K562 (cell line): ENCODE results near the gene EXOC6. TPM values are rescaled to one million over a fixed set of nuclear protein-coding genes. Genes with fewer than 3 reads are reported as not detected.

ENCODE experiments used
- ATAC-seq: fragments of 200-7000 bp; cut with Tn5 transposase; 3 replicates; pipeline ENCODE4 v1.9.1; 2020; ENCODE audit warnings: moderate library complexity
- BruUV-seq: library from RNA; stranded (reverse); fragments of 400-500 nt; replicated peaks from 2 replicates; lab custom pipeline; 2021; lab: Mats Ljungman, UMichigan
- CTCF ChIA-PET: fragments of 300-600 bp; formaldehyde crosslinking; extraction: SDS; loops from one replicate; lab custom pipeline; 2021; ENCODE audit warnings: low intra/inter-chr PET ratio; lab: Yijun Ruan, JAX
- POLR2A ChIA-PET: fragments of 300-600, 350-650 bp; sonication (Branson Sonifier 250); formaldehyde crosslinking; extraction: SDS; loops from one replicate; lab custom pipeline; 2021; ENCODE audit warnings: antibody characterized with exemption, inconsistent platforms; lab: Yijun Ruan, JAX
- DNase-seq, 4 experiments: peaks; one replicate each; pipeline versions ENCODE4 v3.0.0 to v3.0.0-alpha.2; 2011 to 2018; ENCODE audit warnings: low spot score in 3 of 4, mixed read lengths in 3 of 4; ENCODE audit errors: extremely low read depth in 1 of 4
- FAIRE-seq: peaks from 2 replicates; lab custom pipeline; 2011; peaks lifted over from hg19 to GRCh38; lab: Jason Lieb, UNC
- H2AFZ ChIP-seq: 2 replicates; pipeline ENCODE4 v1.6.0; 2011; ENCODE audit warnings: low read depth, low read length, control low read depth, inconsistent platforms
- H3K27ac ChIP-seq: fragments of 200-600 bp; 3 replicates; pipeline ENCODE4 v1.8.0; 2011; ENCODE audit warnings: low read depth, mild to moderate bottlenecking, control low read depth, inconsistent platforms, low read length, moderate library complexity, mixed read lengths; ENCODE audit errors: extremely low read depth
- H3K27me3 ChIP-seq, 2 experiments: fragments of 300-600 bp in 1 of 2; 2 replicates in 1 of 2; 3 replicates in 1 of 2; pipeline versions ENCODE4 v1.6.0 to v1.8.0; 2011; ENCODE audit warnings: inconsistent platforms in 2 of 2, low read length in 2 of 2, mild to moderate bottlenecking in 1 of 2, mixed read lengths in 1 of 2, moderate library complexity in 1 of 2; ENCODE audit not compliant: control insufficient read depth in 2 of 2, insufficient read depth in 2 of 2
- H3K36me3 ChIP-seq: fragments of 300-600 bp; 3 replicates; pipeline ENCODE4 v1.8.0; 2011; ENCODE audit warnings: mild to moderate bottlenecking, low read length, inconsistent platforms; ENCODE audit not compliant: control insufficient read depth, insufficient read depth
- H3K4me1 ChIP-seq, 2 experiments: fragments of 200-600 bp in 1 of 2; replicated peaks in 1 of 2; 2 replicates in 1 of 2; 3 replicates in 1 of 2; pipeline versions ENCODE4 v1.5.1 to v1.8.0; 2011; ENCODE audit warnings: inconsistent platforms in 2 of 2, low read length in 2 of 2, mild to moderate bottlenecking in 1 of 2, mixed read lengths in 1 of 2, moderate library complexity in 1 of 2; ENCODE audit not compliant: control insufficient read depth in 2 of 2, insufficient read depth in 2 of 2
- H3K4me2 ChIP-seq: 2 replicates; pipeline ENCODE4 v1.6.1; 2011; ENCODE audit warnings: low read length, control low read depth, inconsistent platforms, mixed read lengths; ENCODE audit not compliant: insufficient read depth
- H3K4me3 ChIP-seq: fragments of 200-600 bp; sonication (generic), shearing (Covaris generic); 2 replicates; pipeline ENCODE4 v1.5.1; 2016; ENCODE audit warnings: control low read depth, inconsistent platforms
- H3K79me2 ChIP-seq: fragments of 200-600 bp; 3 replicates; pipeline ENCODE4 v1.8.0; 2011; ENCODE audit warnings: low read length, inconsistent platforms; ENCODE audit not compliant: control insufficient read depth, insufficient read depth
- H3K9ac ChIP-seq, 2 experiments: 2 replicates each; pipeline versions ENCODE4 v1.6.0 to v1.6.1; 2011; ENCODE audit warnings: low read depth in 2 of 2, low read length in 2 of 2, control low read depth in 1 of 2, inconsistent platforms in 1 of 2, mild to moderate bottlenecking in 1 of 2, mixed read lengths in 1 of 2; ENCODE audit not compliant: insufficient read depth in 1 of 2
- H3K9me1 ChIP-seq: one replicate; pipeline ENCODE4 v1.6.0; 2011; ENCODE audit warnings: inconsistent platforms, mild to moderate bottlenecking, low read length, moderate library complexity; ENCODE audit not compliant: control insufficient read depth, insufficient read depth
- H3K9me3 ChIP-seq: replicated peaks from 2 replicates; pipeline ENCODE4 v1.5.1; 2011; ENCODE audit warnings: low read depth, low read length, inconsistent platforms; ENCODE audit not compliant: control insufficient read depth, insufficient read depth
- H4K20me1 ChIP-seq: replicated peaks from 2 replicates; pipeline ENCODE4 v1.6.1; 2011; ENCODE audit warnings: low read length, inconsistent platforms, mixed read lengths; ENCODE audit not compliant: control insufficient read depth, insufficient read depth
- MEIS2 ChIP-seq: fragments of 450-650 bp; IDR thresholded peaks from 2 replicates; pipeline ENCODE4 v1.6.1; 2014; ENCODE audit warnings: mild to moderate bottlenecking; ENCODE audit not compliant: partially characterized antibody
- PBX2 ChIP-seq, 2 experiments: IDR thresholded peaks in 1 of 2; conservative IDR thresholded peaks in 1 of 2; 2 replicates each; pipeline ENCODE4 v1.6.1; 2016; ENCODE audit warnings: low read depth in 2 of 2, mild to moderate bottlenecking in 1 of 2, missing compliant biosample characterization in 1 of 2, missing genetic modification characterization in 1 of 2, moderate library complexity in 1 of 2
- PKNOX1 ChIP-seq: fragments of 450-650 bp; IDR thresholded peaks from 2 replicates; pipeline ENCODE4 v1.6.1; 2016
- PYGO2 ChIP-seq: fragments of 450-650 bp; IDR thresholded peaks from 2 replicates; pipeline ENCODE4 v1.6.1; 2016; ENCODE audit warnings: mild to moderate bottlenecking, missing genetic modification characterization, moderate library complexity, missing compliant biosample characterization
- RNF219 ChIP-seq: fragments of 250-450 bp; sonication (Bioruptor Pico); IDR thresholded peaks from 2 replicates; pipeline ENCODE4 v1.5.0; 2022; ENCODE audit warnings: mild to moderate bottlenecking
- SP2 ChIP-seq: IDR thresholded peaks from 2 replicates; pipeline ENCODE4 v1.6.1; 2011; ENCODE audit warnings: mild to moderate bottlenecking, low read depth, low read length, moderate library complexity; ENCODE audit not compliant: poor library complexity, severe bottlenecking; ENCODE audit errors: extremely low read depth
- STAT6 ChIP-seq: sonication (generic); formaldehyde crosslinking; IDR thresholded peaks from 2 replicates; pipeline ENCODE4 v1.8.1; 2023; ENCODE audit warnings: mild to moderate bottlenecking, missing genetic modification reagents
- ZNF3 ChIP-seq: fragments of 250-450 bp; sonication (Bioruptor Pico); IDR thresholded peaks from 2 replicates; pipeline ENCODE4 v1.5.0; 2021; ENCODE audit warnings: mild to moderate bottlenecking, moderate library complexity
- WGBS: fragments of 100-300 bp; shearing (Covaris generic); methylation state at CpG from one replicate; pipeline ENCODE4 v1.1.6; 2016; ENCODE audit warnings: low coverage, mixed read lengths; ENCODE audit not compliant: insufficient coverage; ENCODE audit errors: missing lambda C conversion rate; 5-methylcytosine and 5-hydroxymethylcytosine counted together
- in situ Hi-C: fragments of 300-500 bp; cut with MboI; formaldehyde crosslinking; loops from 4 replicates; pipeline ENCODE4 v1.15.0; 2018; ENCODE audit warnings: inconsistent platforms, mixed read lengths
- intact Hi-C: fragments of 100-400 bp; cut with micrococcal nuclease; formaldehyde crosslinking; loops from 2 replicates; pipeline ENCODE4 v1.14.2; 2022
- polyA plus RNA-seq, 8 experiments: library from polyadenylated mRNA; depleted of rRNA in 4 of 8; stranded (reverse) in 5 of 8; unstranded in 3 of 8; fragments of >200 nt; fragmentation: Nextera tagmentation in 2 of 8; fragmentation: Illumina TruSeq in 1 of 8; extraction: Ambion mirVana in 2 of 8; extraction: Trizol in 1 of 8; gene quantifications; 2 replicates each; pipeline versions ENCODE4 v1.2.1 to v1.2.3, GENCODE V29; 2011 to 2014; ENCODE audit warnings: inconsistent platforms in 1 of 8, missing spikeins in 1 of 8
- total RNA-seq, 7 experiments: library from RNA; depleted of rRNA in 6 of 7; stranded (reverse); fragments of >200 nt in 6 of 7; fragmentation: Illumina TruSeq in 2 of 7; extraction: Trizol in 2 of 7; gene quantifications; 2 replicates each; pipeline versions ENCODE4 v1.2.1 to v1.2.3, GENCODE V29; 2011 to 2021; ENCODE audit warnings: low replicate concordance in 1 of 7

EXOC6 gene
- total and polyA plus RNA-seq, 9 of the 15 experiments (the other 6 are each of a cell fraction or from before 2014, with no cell fraction given), result 13.9 to 42.8 (median 24.9) TPM

DNA sequence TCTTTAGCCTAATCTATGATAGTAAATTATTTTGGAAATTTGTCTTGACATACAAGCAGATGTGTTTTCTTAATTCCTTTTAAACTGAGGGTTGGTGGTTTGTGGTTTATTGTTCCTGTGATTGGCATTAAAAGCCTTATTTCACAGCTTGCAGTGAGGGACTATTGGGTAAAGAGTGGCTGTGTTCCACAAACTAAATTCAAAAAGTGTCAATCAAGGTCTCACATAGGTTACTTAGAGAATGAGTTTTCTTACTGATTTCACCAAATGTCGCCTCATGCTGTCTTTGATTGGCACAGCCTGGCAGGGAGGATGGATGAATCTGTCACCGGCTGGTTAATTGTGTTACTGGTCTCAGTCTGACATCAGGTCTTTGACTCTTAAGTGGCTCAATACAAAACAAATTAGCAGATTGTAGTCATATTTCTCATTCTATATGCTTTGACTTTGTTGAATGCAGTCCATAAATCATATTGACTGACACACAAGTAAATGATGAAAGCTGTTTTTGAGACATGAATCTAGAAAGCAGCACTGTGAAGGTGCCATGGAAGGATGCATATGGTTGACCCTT lies 145.5 kb downstream of the EXOC6 start:
- in situ Hi-C loops (no loop called here), intact Hi-C loops (no loop called here)
- CTCF ChIA-PET, result no interaction called here
- no peak for ATAC-seq
- TF ChIP-seq PYGO2 (tag) (no peak), RNF219 (CRISPR knock-in tag) (no peak), MEIS2 (peak; percentile 88), STAT6 (no peak), ZNF3 (CRISPR knock-in tag) (no peak), SP2 (no peak), PBX2 (CRISPR knock-in tag; IDR thresholded peaks at IDR 0.05; ENCODE audit: low read depth) (no peak), PBX2 (tag; conservative IDR thresholded peaks at IDR 0.05; ENCODE audit: low read depth) (peak; percentile 90), PKNOX1 (peak; percentile 94)
- peak; percentile 29 for FAIRE-seq
- no peak overlapping the region for H3K27ac ChIP-seq
- no peak overlapping the region for H3K4me2 ChIP-seq
- H3K4me1 ChIP-seq, result peaks cover 0 to 20% of the 10 kb centered on the region in 2 experiments; a peak in 2 of 5 replicates
- H3K4me3 ChIP-seq, result no peak overlapping the region
- no peaks in the 10 kb centered on the region for H4K20me1 ChIP-seq
- H2AFZ ChIP-seq, result no peak overlapping the region
- no peak overlapping the region for H3K9ac ChIP-seq
- no peaks in the 10 kb centered on the region for H3K79me2 ChIP-seq
- H3K9me3 ChIP-seq, result no peaks in the 10 kb centered on the region
- no peaks in the 10 kb centered on the region for H3K9me1 ChIP-seq
- no peaks in the 10 kb centered on the region for H3K27me3 ChIP-seq
- BruUV-seq, result no TSS peak
- no peak for DNase-seq
- POLR2A ChIA-PET, result interaction anchor here (0.6 to 1.2 kb wide), 2 partner anchors 15 to 104 kb away, joined by 3 to 4 read pairs; no protein-coding TSS in a partner anchor
- WGBS, result 78% methylated on average over 2 of the region's 2 CpGs
- peaks cover 11% of the 10 kb centered on the region; the same call in 2 of the 3 replicates for H3K36me3 ChIP-seq
